Measurements from ENCODE around the gene FBXW5.

Gene FBXW5

DNA sequence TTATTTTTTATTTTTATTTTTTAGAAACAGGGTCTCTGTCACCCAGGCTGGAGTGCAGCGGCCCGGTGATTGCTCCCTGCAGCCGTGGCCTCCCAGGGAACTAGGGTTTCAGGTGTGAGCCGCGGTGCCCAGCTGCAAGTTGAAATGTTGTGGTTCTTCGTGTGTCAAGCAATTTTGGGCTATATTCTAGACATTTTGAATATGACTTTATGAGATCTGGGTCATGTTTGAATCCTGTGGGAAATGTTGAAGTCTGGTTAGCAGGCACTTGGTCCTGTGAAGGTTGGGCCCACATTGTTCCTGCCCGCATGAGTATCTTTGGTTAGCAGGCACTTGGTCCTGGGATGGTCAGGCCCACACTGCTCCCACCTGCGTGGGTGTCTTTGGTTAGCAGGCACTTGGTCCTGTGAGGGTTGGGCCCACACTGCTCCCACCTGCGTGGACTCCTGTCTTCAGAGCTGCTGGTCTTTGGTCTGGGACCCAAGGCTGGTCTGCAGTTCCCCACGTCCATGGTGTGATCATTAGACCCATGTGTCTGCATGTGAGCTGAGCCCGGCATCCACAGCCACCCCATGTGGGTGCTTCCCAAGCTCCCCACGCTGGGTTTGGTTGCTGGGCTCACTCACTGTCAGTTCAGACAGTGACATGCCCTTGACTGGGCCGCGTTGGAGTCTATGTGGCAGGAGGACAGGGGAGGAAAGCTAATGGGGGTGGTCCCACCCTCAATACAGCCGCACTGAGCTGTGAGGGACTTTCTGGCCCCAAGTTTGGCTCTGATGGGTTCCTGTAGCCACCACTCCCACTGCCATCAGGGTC, 7.1 kb downstream of the FBXW5 start:
- no peak for DNase-seq (ENCODE audit: low read depth, low spot score)
- H3K9ac ChIP-seq (ENCODE audit: insufficient read length): no peak overlapping the region
- TF ChIP-seq POLR2AphosphoS5 (IDR thresholded peaks at IDR 0.05; ENCODE audit: borderline replicate concordance, low read depth, low read length) (no peak), FOXP2 (optimal IDR thresholded peaks at IDR 0.05; ENCODE audit: control extremely low read depth, extremely low read length, insufficient read depth) (no peak), EZH2 (IDR thresholded peaks at IDR 0.05) (no peak)
- no peaks in the 10 kb centered on the region for H3K9me3 ChIP-seq (ENCODE audit: low read depth, low read length)
- H3K27ac ChIP-seq: no peak overlapping the region; the same call in 1 of the 2 replicates
- peaks cover 30% of the 10 kb centered on the region for H3K36me3 ChIP-seq (ENCODE audit: insufficient read depth, low read length)
- no peak overlapping the region for H3K4me3 ChIP-seq

DNA sequence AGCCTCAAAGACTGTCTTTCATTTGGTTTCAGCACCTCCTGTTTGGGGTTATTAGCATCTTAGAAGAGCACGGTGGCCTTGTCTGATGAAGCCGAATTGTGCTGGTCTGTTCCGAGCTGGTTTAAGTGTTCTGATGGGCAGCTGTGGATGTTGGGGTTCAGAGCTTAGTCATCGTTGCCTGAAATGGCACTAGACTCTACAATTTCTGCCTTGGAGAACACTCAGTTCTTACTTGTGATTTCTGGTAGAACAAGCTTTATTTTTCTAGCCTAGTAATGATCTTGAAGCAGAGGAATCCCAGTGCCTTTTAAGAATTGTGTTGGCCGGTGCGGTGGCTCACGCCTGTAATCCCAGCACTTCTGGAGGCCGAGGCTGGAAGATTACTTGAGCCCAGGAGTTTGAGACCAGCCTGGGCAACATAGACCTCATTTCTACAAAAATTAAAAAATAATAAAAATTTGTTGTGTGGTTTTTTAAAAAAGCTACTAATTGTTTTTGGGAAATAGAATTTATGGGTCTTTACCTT, 7.8 kb downstream of the FBXW5 start:
- peak overlapping the region; percentile 19 for H3K27ac ChIP-seq

DNA sequence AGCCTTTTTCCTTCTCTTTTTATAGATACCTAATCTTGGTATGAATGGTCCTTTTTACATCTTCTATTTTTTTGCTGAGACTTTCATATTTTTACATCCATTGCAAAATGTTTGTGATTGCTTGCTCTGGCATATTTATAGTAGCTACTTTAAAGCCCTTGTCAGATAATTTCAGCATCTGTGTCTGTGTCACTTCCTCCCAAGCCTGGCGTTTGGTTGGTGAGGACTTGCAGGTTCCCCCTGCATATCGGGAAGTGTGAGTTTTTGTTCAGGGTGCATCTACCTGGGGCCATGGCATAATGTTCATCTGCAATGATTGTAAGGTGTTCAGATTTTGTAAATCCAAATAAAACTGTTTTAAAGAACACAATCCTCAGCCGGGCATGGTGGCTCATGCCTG, 8.9 kb downstream of the FBXW5 start:
- Histone ChIP-seq H3K4me3 (no peak overlapping the region), H3K9ac (ENCODE audit: insufficient read length) (no peak overlapping the region), H3K36me3 (ENCODE audit: insufficient read depth, low read length) (peaks cover 13% of the 10 kb centered on the region), H3K9me3 (ENCODE audit: low read depth, low read length) (no peaks in the 10 kb centered on the region), H3K27ac (no peak overlapping the region)
- no peak for TF ChIP-seq EZH2 (IDR thresholded peaks at IDR 0.05)
- TF ChIP-seq POLR2AphosphoS5 (IDR thresholded peaks at IDR 0.05; ENCODE audit: borderline replicate concordance, low read depth, low read length): no peak
- TF ChIP-seq FOXP2 (optimal IDR thresholded peaks at IDR 0.05; ENCODE audit: control extremely low read depth, extremely low read length, insufficient read depth): no peak
- no peak for DNase-seq (ENCODE audit: low read depth, low spot score)

More for the DNA sequence above, 7.8 kb downstream of the FBXW5 start:
- H3K36me3 ChIP-seq (ENCODE audit: insufficient read depth, low read length): peaks cover 23% of the 10 kb centered on the region
- H3K4me3 ChIP-seq: no peak overlapping the region
- TF ChIP-seq EZH2 (IDR thresholded peaks at IDR 0.05): no peak
- TF ChIP-seq POLR2AphosphoS5 (IDR thresholded peaks at IDR 0.05; ENCODE audit: borderline replicate concordance, low read depth, low read length): no peak
- no peak for TF ChIP-seq FOXP2 (optimal IDR thresholded peaks at IDR 0.05; ENCODE audit: control extremely low read depth, extremely low read length, insufficient read depth)
- H3K9ac ChIP-seq (ENCODE audit: insufficient read length): no peak overlapping the region
- DNase-seq (ENCODE audit: low read depth, low spot score): no peak
- no peaks in the 10 kb centered on the region for H3K9me3 ChIP-seq (ENCODE audit: low read depth, low read length)

DNA sequence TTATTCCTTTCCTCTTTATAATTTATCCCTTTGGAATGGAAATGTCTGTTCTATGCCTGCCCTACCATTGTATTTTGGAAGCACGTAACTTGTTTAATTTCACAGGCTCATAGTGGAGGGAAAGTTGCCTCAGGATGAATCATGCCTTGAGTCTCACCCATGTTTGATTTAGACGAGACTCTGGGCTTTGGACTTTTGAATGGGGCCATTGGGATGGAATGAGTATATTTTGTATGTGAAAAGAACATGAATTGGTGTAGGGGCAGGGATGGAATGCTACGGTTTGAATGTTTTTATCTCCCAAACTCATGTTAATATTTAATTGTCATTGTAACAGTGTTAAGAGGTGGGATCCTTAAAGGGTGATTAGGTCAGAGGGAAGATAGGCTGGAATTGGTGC, 10.3 kb downstream of the FBXW5 start:
- Histone ChIP-seq H3K4me3 (no peak overlapping the region), H3K9me3 (ENCODE audit: low read depth, low read length) (no peaks in the 10 kb centered on the region), H3K36me3 (ENCODE audit: insufficient read depth, low read length) (peaks cover 4% of the 10 kb centered on the region), H3K9ac (ENCODE audit: insufficient read length) (no peak overlapping the region), H3K27ac (no peak overlapping the region)
- no peak for TF ChIP-seq POLR2AphosphoS5 (IDR thresholded peaks at IDR 0.05; ENCODE audit: borderline replicate concordance, low read depth, low read length)
- no peak for TF ChIP-seq FOXP2 (optimal IDR thresholded peaks at IDR 0.05; ENCODE audit: control extremely low read depth, extremely low read length, insufficient read depth)
- no peak for TF ChIP-seq EZH2 (IDR thresholded peaks at IDR 0.05)
- DNase-seq (ENCODE audit: low read depth, low spot score): no peak

DNA sequence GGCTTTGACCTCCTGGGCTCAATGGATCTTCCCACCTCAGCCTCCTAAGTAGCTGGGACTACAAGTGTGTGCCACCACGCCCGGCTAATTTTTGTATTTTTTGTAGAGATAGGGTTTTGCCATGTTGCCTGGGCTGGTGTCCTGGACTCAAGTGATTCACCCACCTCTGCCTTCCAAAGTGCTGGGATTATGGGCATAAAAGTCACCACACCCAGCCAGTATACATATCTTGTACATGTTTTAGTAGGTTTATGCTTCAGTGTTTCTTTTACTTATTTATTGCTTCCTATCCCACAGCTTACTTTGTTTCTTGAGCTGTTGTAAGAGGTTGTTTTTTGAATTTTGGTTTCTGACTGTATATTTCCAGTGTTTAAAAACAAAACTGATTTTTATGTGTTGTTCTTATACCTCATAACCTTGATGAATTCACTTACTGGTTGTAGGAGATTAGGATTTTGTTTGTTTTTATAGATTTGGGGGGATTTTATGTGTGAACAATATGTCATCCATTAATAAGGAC, 12.9 kb downstream of the FBXW5 start:
- Histone ChIP-seq H3K4me3 (no peak overlapping the region), H3K36me3 (ENCODE audit: insufficient read depth, low read length) (peaks cover 4% of the 10 kb centered on the region; the same call in 1 of the 2 replicates), H3K9me3 (ENCODE audit: low read depth, low read length) (no peaks in the 10 kb centered on the region), H3K27ac (no peak overlapping the region), H3K9ac (ENCODE audit: insufficient read length) (no peak overlapping the region)
- no peak for DNase-seq (ENCODE audit: low read depth, low spot score)
- no peak for TF ChIP-seq FOXP2 (optimal IDR thresholded peaks at IDR 0.05; ENCODE audit: control extremely low read depth, extremely low read length, insufficient read depth)
- TF ChIP-seq POLR2AphosphoS5 (IDR thresholded peaks at IDR 0.05; ENCODE audit: borderline replicate concordance, low read depth, low read length): no peak
- TF ChIP-seq EZH2 (IDR thresholded peaks at IDR 0.05): no peak

DNA sequence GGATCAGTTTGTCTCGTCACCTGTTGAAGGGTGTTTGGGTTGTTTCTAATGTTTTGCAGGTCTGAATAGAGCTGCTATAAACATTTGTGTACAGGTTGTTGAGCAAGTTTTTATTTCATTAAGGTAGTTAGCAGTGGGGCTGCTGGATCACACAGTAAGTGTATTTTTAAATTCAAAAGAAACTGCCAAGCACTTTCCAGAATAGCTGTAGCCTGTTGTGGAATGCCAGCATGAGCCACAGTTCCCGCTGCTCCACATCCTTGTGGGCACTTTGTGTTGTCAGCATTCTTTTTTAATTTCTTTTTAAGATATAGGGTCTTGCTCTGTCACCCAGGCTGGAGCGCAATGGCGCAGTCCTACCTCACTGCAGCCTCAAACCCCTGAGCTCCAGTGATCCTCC, 14.5 kb downstream of the FBXW5 start:
- TF ChIP-seq POLR2AphosphoS5 (IDR thresholded peaks at IDR 0.05; ENCODE audit: borderline replicate concordance, low read depth, low read length): no peak
- Histone ChIP-seq H3K9ac (ENCODE audit: insufficient read length) (no peak overlapping the region), H3K27ac (no peak overlapping the region), H3K9me3 (ENCODE audit: low read depth, low read length) (no peaks in the 10 kb centered on the region), H3K4me3 (no peak overlapping the region), H3K36me3 (ENCODE audit: insufficient read depth, low read length) (peaks cover 4% of the 10 kb centered on the region)
- no peak for DNase-seq (ENCODE audit: low read depth, low spot score)

DNA sequence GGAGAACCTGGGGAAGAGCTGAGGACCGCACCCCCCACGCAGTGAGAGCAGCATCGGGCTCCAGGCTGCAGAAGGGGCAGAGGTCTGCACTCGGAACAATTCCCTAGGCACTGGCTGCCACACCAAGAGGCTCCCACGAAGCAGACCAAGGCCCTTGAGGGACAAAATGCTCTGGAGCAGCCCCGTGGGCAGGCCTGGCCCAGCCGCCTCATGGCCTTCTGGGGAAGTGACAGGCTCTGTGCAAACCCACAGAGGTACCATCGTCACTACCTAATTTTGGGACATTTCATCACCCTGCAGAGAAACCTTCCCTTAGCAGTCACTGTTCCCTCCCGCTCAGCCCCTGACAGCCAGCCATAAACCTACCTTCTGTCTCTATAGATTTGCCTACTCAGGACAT, 15.9 kb downstream of the FBXW5 start:
- 0 out of 2 replicates have a peak overlapping the region, but pooled peaks have one; percentile 31 for H3K27ac ChIP-seq
- no peak for DNase-seq (ENCODE audit: low read depth, low spot score)

DNA sequence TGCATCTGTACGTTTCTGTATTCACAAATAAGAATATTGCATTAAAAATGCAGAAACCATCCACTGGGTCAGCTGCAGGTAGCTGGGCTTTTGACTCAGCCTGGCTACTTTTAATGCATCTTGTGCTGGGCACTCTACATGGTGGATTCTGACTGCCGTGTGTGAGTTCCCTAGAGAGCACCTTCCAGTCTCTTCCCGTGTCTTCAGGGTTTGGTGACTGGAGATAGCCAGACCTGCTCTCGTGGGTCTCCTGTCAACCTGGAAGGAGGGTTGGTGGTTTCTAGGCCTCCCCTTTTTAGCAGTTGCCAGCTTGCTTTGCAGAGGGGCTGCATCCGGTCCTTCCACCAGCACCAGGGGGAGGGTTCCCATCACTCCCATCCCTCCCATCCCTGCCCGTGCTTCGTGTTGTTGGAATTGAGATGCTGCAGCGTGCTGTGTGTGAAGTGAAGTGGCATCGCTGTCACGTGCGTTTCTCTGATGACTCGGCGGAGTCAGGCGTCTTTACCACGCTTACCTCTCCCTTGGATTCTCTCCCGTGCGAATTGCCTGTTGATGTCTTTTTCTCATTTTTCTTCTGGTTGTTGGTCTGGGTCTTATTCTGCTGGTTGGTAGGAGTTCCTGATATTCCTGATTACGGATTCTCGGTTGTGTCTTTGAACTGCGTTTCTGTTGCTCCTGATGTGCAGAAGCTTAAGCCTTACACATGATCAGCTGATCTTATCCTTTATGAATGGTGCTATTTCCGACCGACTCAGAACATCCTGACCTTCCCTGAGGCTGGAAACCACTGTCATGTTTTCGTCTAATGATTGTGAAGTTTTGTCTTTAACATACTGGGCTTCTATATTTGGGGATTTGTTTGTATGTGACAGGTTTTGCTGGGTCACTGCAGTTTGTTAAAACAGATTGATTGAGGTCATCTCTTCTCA, 16.9 kb downstream of the FBXW5 start:
- no peak overlapping the region for H3K27ac ChIP-seq
- no peak overlapping the region for H3K9ac ChIP-seq (ENCODE audit: insufficient read length)
- H3K4me3 ChIP-seq: no peak overlapping the region
- no peak for TF ChIP-seq FOXP2 (optimal IDR thresholded peaks at IDR 0.05; ENCODE audit: control extremely low read depth, extremely low read length, insufficient read depth)
- H3K9me3 ChIP-seq (ENCODE audit: low read depth, low read length): no peaks in the 10 kb centered on the region
- DNase-seq (ENCODE audit: low read depth, low spot score): no peak
- peaks cover 6% of the 10 kb centered on the region for H3K36me3 ChIP-seq (ENCODE audit: insufficient read depth, low read length)

More for the DNA sequence above, 15.9 kb downstream of the FBXW5 start:
- Histone ChIP-seq H3K36me3 (ENCODE audit: insufficient read depth, low read length) (peaks cover 9% of the 10 kb centered on the region), H3K9ac (ENCODE audit: insufficient read length) (no peak overlapping the region), H3K4me3 (no peak overlapping the region), H3K9me3 (ENCODE audit: low read depth, low read length) (no peaks in the 10 kb centered on the region)
- TF ChIP-seq POLR2AphosphoS5 (IDR thresholded peaks at IDR 0.05; ENCODE audit: borderline replicate concordance, low read depth, low read length): no peak
- no peak for TF ChIP-seq FOXP2 (optimal IDR thresholded peaks at IDR 0.05; ENCODE audit: control extremely low read depth, extremely low read length, insufficient read depth)
- TF ChIP-seq EZH2 (IDR thresholded peaks at IDR 0.05): no peak

Data from SK-N-MC (cell line).